OCI-LY3 (cell line): ENCODE data around the gene CD72.

ENCODE experiments used
- H2AFZ ChIP-seq: fragments of 200-600, 300-600 bp; shearing (Covaris generic); 2 replicates; pipeline ENCODE4 v1.6.0; 2014; ENCODE audit warnings: antibody characterized with exemption, low read depth, low read length
- H3K27ac ChIP-seq: fragments of 200-600, 300-600 bp; sonication (generic); 2 replicates; pipeline ENCODE4 v1.5.1; 2014; ENCODE audit warnings: mild to moderate bottlenecking, low read length, moderate library complexity, mixed read lengths
- H3K27me3 ChIP-seq: fragments of 200-600, 300-600 bp; sonication (generic); 2 replicates; pipeline ENCODE4 v1.6.1; 2014; ENCODE audit warnings: low read depth, low read length, mixed read lengths
- H3K36me3 ChIP-seq: fragments of 200-600, 300-600 bp; sonication (generic); replicated peaks from 2 replicates; pipeline ENCODE3; 2014; ENCODE audit warnings: low read depth, low read length, mixed read lengths
- H3K4me1 ChIP-seq: fragments of 300-600, 200-600 bp; sonication (generic); 2 replicates; pipeline ENCODE4 v1.6.1; 2014; ENCODE audit warnings: low read length, mixed read lengths
- H3K4me2 ChIP-seq: fragments of 200-600, 300-600 bp; sonication (generic); 2 replicates; pipeline ENCODE4 v1.6.1; 2014; ENCODE audit warnings: low read length, mixed read lengths
- H3K4me3 ChIP-seq: fragments of 300-600, 200-600 bp; sonication (generic); 2 replicates; pipeline ENCODE4 v1.5.1; 2014; ENCODE audit warnings: antibody characterized with exemption, mild to moderate bottlenecking, low read length, moderate library complexity
- H3K79me2 ChIP-seq: fragments of 300-600, 200-600 bp; shearing (Covaris generic); 2 replicates; pipeline ENCODE4 v1.6.1; 2014; ENCODE audit warnings: mild to moderate bottlenecking, low read length, mixed read lengths
- H3K9ac ChIP-seq: fragments of 300-600, 200-600 bp; shearing (Covaris generic); 2 replicates; pipeline ENCODE4 v1.6.0; 2014; ENCODE audit warnings: mild to moderate bottlenecking, low read length, moderate library complexity
- H3K9me3 ChIP-seq: fragments of 200-600, 300-600 bp; shearing (Covaris generic); 2 replicates; pipeline ENCODE4 v1.6.1; 2014; ENCODE audit warnings: low read length, mixed read lengths; ENCODE audit not compliant: insufficient read depth
- H4K20me1 ChIP-seq: fragments of 200-600, 300-600 bp; sonication (generic); 2 replicates; pipeline ENCODE4 v1.6.1; 2016; ENCODE audit warnings: low read length, mixed read lengths; ENCODE audit not compliant: insufficient read depth
- CTCF ChIP-seq: fragments of 200-600, 300-600 bp; sonication (generic); IDR thresholded peaks from 2 replicates; pipeline ENCODE4 v1.5.1; 2014; ENCODE audit warnings: antibody characterized with exemption, low read length, low read depth
- EZH2phosphoT487 ChIP-seq: fragments of 200-600 bp; shearing (Covaris generic); IDR thresholded peaks from 2 replicates; pipeline ENCODE4 v1.6.1; 2018; ENCODE audit warnings: antibody characterized with exemption, mixed run types, low read depth

The CD72 gene

GRCh38 chr9:35611230-35611797 is 6.9 kb downstream of the CD72 start:
- Histone ChIP-seq H3K4me3 (no peak overlapping the region), H3K4me2 (no peak overlapping the region), H3K4me1 (peaks cover 8% of the 10 kb centered on the region), H3K9ac (no peak overlapping the region), H3K79me2 (no peaks in the 10 kb centered on the region), H3K27me3 (no peaks in the 10 kb centered on the region), H3K27ac (no peak overlapping the region), H4K20me1 (no peaks in the 10 kb centered on the region), H3K9me3 (no peaks in the 10 kb centered on the region), H3K36me3 (peaks cover 15% of the 10 kb centered on the region), H2AFZ (no peak overlapping the region)
- TF ChIP-seq EZH2phosphoT487 (no peak), CTCF (peak; percentile 54)

- Histone ChIP-seq H2AFZ (no peak overlapping the region), H3K4me3 (no peak overlapping the region), H3K4me1 (peaks cover 7% of the 10 kb centered on the region), H3K9ac (no peak overlapping the region), H3K36me3 (peaks cover 15% of the 10 kb centered on the region), H4K20me1 (no peaks in the 10 kb centered on the region), H3K27ac (no peak overlapping the region), H3K4me2 (no peak overlapping the region), H3K79me2 (peaks cover 5% of the 10 kb centered on the region; the same call in 1 of the 2 replicates), H3K27me3 (no peaks in the 10 kb centered on the region), H3K9me3 (no peaks in the 10 kb centered on the region)
- no peak for TF ChIP-seq CTCF
- TF ChIP-seq EZH2phosphoT487: no peak
Observed at GRCh38 chr9:35609820-35610163, 8.4 kb downstream of the CD72 start.

- H3K4me1 ChIP-seq: peaks cover 7% of the 10 kb centered on the region
- H3K27me3 ChIP-seq: no peaks in the 10 kb centered on the region
- no peaks in the 10 kb centered on the region for H4K20me1 ChIP-seq
- peaks cover 15% of the 10 kb centered on the region for H3K36me3 ChIP-seq
- H3K4me2 ChIP-seq: no peak overlapping the region
- H3K9me3 ChIP-seq: no peaks in the 10 kb centered on the region
- H3K4me3 ChIP-seq: no peak overlapping the region
- TF ChIP-seq CTCF: no peak
- TF ChIP-seq EZH2phosphoT487: no peak
- no peak overlapping the region for H2AFZ ChIP-seq
- no peak overlapping the region for H3K9ac ChIP-seq
- H3K27ac ChIP-seq: no peak overlapping the region
- peaks cover 5% of the 10 kb centered on the region; the same call in 1 of the 2 replicates for H3K79me2 ChIP-seq
Observed at GRCh38 chr9:35609001-35609819, 9.0 kb downstream of the CD72 start.

- H3K4me2 ChIP-seq: no peak overlapping the region
- no peak overlapping the region for H3K4me3 ChIP-seq
- H2AFZ ChIP-seq: no peak overlapping the region
- no peak overlapping the region for H3K9ac ChIP-seq
- H3K79me2 ChIP-seq: peaks cover 5% of the 10 kb centered on the region; the same call in 1 of the 2 replicates
- H4K20me1 ChIP-seq: no peaks in the 10 kb centered on the region
- peaks cover 15% of the 10 kb centered on the region for H3K36me3 ChIP-seq
- no peaks in the 10 kb centered on the region for H3K9me3 ChIP-seq
- peaks cover 11% of the 10 kb centered on the region for H3K4me1 ChIP-seq
- no peak overlapping the region for H3K27ac ChIP-seq
- no peak for TF ChIP-seq CTCF
- no peak for TF ChIP-seq EZH2phosphoT487
- H3K27me3 ChIP-seq: no peaks in the 10 kb centered on the region
Observed at GRCh38 chr9:35608221-35608620, 10.0 kb downstream of the CD72 start.
